Measurements from ENCODE around the gene MTHFS. TPM values are rescaled to one million over a fixed set of nuclear protein-coding genes. Genes with fewer than 3 reads are reported as not detected.

The MTHFS gene
- total RNA-seq, 2 experiments from 2014 or later, result 33.0 to 35.7 TPM

DNA sequence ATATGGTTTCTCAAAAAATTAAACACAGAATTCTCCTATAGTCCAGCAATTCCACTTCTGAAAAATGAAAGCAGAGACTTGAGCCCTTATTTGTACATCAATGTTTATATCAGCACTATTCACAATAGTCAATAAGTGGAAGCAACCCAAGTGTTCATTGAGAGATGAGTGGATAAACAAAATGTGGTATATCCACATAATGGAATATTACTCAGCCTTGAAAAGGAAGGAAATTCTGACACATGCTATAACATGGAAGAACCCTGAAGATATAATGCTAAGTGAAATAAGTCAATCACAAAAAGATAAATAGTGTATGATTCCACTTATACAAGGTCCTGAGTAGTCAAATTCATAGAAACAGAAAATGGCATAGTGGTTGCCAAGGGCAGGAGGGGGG, 76.6 kb downstream of the MTHFS start:
- CTCF ChIA-PET, result no interaction called here
- no peak overlapping the region for H3K4me3 Mint-ChIP-seq
- no peaks in the 10 kb centered on the region for H3K36me3 Mint-ChIP-seq (ENCODE audit: low read depth)
- no peak overlapping the region for H3K27ac Mint-ChIP-seq
- peaks cover 7% of the 10 kb centered on the region for H3K9me3 Mint-ChIP-seq
- POLR2A ChIA-PET, result no interaction called here
- no peak for DNase-seq
- no peaks in the 10 kb centered on the region for H3K4me1 Mint-ChIP-seq
- no peaks in the 10 kb centered on the region for H3K27me3 Mint-ChIP-seq

DNA sequence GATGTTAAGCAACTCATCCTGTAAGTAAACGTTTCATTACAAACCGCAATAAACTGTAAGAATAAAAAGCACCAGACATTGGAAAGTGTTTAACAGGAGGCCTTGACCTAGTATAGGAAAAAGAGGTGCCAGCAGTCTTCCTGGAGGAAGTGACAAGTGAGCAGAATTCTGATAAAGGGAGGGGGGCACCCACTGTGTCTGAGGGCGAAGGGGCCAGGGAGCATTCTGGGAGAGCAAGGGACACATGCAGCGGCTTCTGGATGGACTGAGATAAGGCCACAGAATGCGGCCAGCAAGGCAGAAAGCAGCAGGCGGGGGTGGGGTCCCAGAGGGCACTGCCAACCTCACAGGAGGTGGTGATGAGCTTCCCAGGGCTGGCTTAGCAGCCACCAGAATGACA, 80.2 kb downstream of the MTHFS start:
- CTCF ChIA-PET, result no interaction called here
- Mint-ChIP-seq H3K27me3 (no peaks in the 10 kb centered on the region), H3K27ac (no peak overlapping the region), H3K4me1 (no peaks in the 10 kb centered on the region), H3K9me3 (peaks cover 7% of the 10 kb centered on the region), H3K4me3 (no peak overlapping the region), H3K36me3 (ENCODE audit: low read depth) (no peaks in the 10 kb centered on the region)
- no peak for DNase-seq
- POLR2A ChIA-PET, result no interaction called here

DNA sequence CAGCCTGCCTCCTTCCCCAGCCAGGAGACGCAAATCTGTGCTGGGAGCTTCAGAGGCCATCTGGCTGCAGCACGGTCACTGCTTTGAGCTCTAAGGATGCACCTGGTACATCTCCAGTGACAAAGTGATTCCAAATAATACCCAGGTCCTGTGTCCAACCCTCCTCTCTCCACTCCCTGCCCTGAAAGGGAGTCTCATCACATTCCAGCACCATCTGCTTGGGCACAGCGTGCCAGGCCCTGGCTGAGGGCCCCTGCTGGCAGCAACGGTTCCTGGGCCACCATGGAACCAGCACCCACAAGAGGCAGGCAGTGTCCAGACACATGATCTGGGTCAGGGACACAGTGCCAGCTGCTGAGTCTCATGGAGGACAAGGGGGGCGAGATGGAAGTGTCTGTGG, 81.3 kb downstream of the MTHFS start:
- Mint-ChIP-seq H3K4me1 (no peaks in the 10 kb centered on the region), H3K36me3 (ENCODE audit: low read depth) (no peaks in the 10 kb centered on the region), H3K4me3 (no peak overlapping the region), H3K27me3 (no peaks in the 10 kb centered on the region), H3K9me3 (peaks cover 7% of the 10 kb centered on the region), H3K27ac (no peak overlapping the region)
- ChIA-PET POLR2A (no interaction called here), CTCF (no interaction called here)
- no peak for DNase-seq

DNA sequence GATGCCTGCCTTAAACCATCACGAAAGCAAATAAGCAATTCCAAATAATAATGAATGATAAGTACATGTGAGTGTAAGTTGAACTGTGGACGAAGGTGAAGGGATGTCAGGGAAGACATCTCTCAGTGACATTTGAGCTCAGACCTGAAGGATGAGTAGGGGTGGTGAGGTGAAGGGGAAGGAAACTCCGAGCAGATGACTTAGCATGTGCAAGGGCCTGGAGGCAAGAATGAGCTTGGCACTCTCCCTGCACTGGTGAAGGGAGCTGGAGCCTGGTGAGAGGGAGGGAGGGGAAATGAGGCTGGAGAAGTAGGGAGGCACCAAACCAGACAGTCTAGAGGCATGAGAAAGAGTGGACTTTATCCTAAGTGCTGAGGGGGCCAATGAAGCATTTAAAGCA, 84.3 kb downstream of the MTHFS start:
- ChIA-PET POLR2A (no interaction called here), CTCF (no interaction called here)
- Mint-ChIP-seq H3K27ac (no peak overlapping the region), H3K4me1 (no peaks in the 10 kb centered on the region), H3K4me3 (no peak overlapping the region), H3K27me3 (no peaks in the 10 kb centered on the region), H3K9me3 (no peaks in the 10 kb centered on the region), H3K36me3 (ENCODE audit: low read depth) (no peaks in the 10 kb centered on the region)
- no peak for DNase-seq

DNA sequence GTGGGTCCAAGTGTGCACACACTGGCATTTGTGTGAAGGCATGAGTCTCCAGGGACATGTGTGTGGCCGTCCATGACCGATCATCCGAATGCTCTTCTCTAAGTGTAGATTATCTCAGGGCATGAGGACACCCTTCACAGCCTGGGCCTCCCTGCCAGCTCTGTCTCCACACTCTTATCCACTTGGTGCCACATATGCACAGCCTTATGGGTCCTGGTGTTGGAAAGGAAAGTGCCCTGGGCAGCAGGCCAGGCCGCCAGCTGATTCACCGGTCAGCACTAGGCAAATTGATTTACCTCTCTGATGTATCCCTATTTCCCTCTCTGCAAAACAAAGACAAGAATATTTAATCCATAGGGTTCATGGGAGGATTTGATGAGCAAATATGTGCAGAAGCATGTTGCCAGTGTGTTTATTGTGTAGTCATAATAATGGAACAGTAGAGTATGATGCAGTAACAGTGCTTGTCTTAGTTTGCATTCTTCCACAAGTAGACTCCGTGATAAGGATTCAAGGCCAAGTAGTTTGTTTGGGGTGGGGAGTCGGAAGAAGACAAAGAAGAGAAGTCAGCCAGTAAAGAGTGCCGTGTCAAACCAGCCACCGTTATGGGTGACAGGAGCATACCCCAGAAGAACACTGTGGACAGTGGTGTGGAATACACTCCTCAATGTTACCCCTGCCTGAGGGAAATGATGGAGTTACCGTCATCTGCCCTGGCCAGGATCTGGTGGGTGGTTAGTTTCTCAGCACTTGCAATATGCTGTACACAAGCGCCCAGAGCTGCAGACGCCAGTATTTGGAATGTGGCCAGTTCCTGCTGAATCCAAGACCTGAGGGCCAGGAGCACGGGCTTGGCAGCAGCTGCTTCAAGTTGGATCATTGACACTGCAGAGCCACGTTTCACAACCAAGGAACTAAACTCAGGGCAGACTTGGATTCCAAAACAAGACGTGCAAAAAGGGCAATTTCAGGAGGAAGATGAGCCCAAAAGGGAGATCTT, 85.1 kb downstream of the MTHFS start:
- H3K27ac Mint-ChIP-seq, result no peak overlapping the region
- no peak for DNase-seq
- no peak overlapping the region for H3K4me3 Mint-ChIP-seq
- H3K36me3 Mint-ChIP-seq (ENCODE audit: low read depth), result no peaks in the 10 kb centered on the region
- ChIA-PET CTCF (no interaction called here), POLR2A (no interaction called here)
- no peaks in the 10 kb centered on the region for H3K9me3 Mint-ChIP-seq
- H3K4me1 Mint-ChIP-seq, result no peaks in the 10 kb centered on the region
- H3K27me3 Mint-ChIP-seq, result no peaks in the 10 kb centered on the region

DNA sequence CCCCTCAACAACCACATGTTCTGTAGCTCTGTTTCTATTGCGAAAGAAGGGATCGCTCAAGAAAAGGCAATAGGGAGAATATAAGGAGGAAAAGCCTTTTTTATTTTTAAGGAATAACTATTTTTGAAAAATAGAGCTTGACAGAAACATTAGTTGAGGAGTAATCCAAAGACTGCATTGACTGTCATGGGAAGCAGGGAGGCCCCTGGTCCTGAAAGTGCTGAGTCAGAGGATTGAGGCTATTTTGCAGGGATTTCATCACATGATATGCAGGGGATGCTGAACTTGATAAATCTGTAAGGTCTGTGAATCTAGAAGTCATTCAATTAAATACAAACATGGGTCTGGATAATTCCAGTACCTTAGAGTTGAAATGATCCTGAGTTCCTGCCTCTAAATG, 92.0 kb downstream of the MTHFS start:
- Mint-ChIP-seq H3K4me1 (no peaks in the 10 kb centered on the region), H3K27ac (no peak overlapping the region), H3K36me3 (ENCODE audit: low read depth) (no peaks in the 10 kb centered on the region), H3K9me3 (no peaks in the 10 kb centered on the region), H3K27me3 (no peaks in the 10 kb centered on the region), H3K4me3 (no peak overlapping the region)
- POLR2A ChIA-PET, result no interaction called here
- no peak for DNase-seq
- CTCF ChIA-PET, result no interaction called here

DNA sequence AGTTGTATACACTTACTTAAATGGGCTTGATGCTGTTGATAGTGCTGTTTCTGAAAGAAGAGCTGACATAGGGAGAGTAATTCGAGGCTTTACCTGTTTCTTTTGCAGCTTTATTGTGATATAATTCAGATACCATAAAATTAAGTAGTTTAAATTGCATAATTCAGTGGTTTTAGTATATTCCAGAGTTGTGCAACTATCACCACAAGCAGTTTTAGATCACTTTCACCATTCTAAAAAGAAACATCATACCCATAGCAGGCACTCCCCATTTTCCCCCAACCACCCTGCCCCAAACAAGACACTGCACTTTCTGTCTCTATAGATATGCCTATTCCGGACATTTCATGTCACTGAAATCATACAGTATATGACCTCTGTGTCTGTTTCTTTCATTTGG, 98.5 kb downstream of the MTHFS start:
- Mint-ChIP-seq H3K36me3 (ENCODE audit: low read depth) (no peaks in the 10 kb centered on the region), H3K4me3 (no peak overlapping the region), H3K27ac (no peak overlapping the region), H3K4me1 (no peaks in the 10 kb centered on the region), H3K27me3 (no peaks in the 10 kb centered on the region), H3K9me3 (no peaks in the 10 kb centered on the region)
- ChIA-PET POLR2A (no interaction called here), CTCF (no interaction called here)
- DNase-seq, result no peak

Other genes with a start within 250 kb of the MTHFS start
- gene BCL2A1, start 74.2 kb upstream of the MTHFS start, total RNA-seq, result 10 to 100 TPM; 14.2 to 14.8 TPM
- gene ZFAND6, start 162.7 kb upstream of the MTHFS start, total RNA-seq, result 10 to 100 TPM; 49.3 to 56.4 TPM